Spleen (tissue), 11 donors: ENCODE results near the gene C3orf18. TPM values are rescaled to one million over a fixed set of nuclear protein-coding genes. Genes with fewer than 3 reads are reported as not detected.
A peak's percentile ranks its signal among the peaks of the same experiment; 100 is the strongest.

ENCODE experiments used
- DNase-seq: peaks from one replicate; pipeline ENCODE4 v3.0.0-alpha.2; 2020
- H3K27ac ChIP-seq, 8 donors: fragments of 200-600 bp; sonication (generic) in 7 of 8; 1 replicate in 4 of 8; 2 replicates in 4 of 8; pipeline versions ENCODE4 v1.5.0 to v1.8.0; 2016 to 2021; ENCODE audit warnings: inconsistent platforms in 4 of 8, mild to moderate bottlenecking in 4 of 8, moderate library complexity in 1 of 8
- H3K27me3 ChIP-seq, 7 donors: fragments of 200-600 bp; sonication (generic) in 6 of 7; replicated peaks in 1 of 7; 1 replicate in 4 of 7; 2 replicates in 3 of 7; pipeline versions ENCODE4 v1.5.0 to v1.8.0; 2016 to 2021; ENCODE audit warnings: inconsistent platforms in 3 of 7, mild to moderate bottlenecking in 1 of 7
- H3K36me3 ChIP-seq, 6 donors: fragments of 200-600 bp; sonication (generic) in 5 of 6; 1 replicate in 4 of 6; 2 replicates in 2 of 6; pipeline versions ENCODE4 v1.5.0 to v1.8.0; 2016 to 2021; ENCODE audit warnings: inconsistent platforms in 2 of 6
- H3K4me1 ChIP-seq, 6 donors: fragments of 200-600 bp; sonication (generic) in 5 of 6; 1 replicate in 3 of 6; 2 replicates in 3 of 6; pipeline versions ENCODE4 v1.5.0 to v1.8.0; 2016 to 2021; ENCODE audit warnings: inconsistent platforms in 3 of 6
- H3K4me3 ChIP-seq, 8 donors: fragments of 200-600 bp; sonication (generic) in 7 of 8; 1 replicate in 4 of 8; 2 replicates in 4 of 8; pipeline versions ENCODE4 v1.5.0 to v1.8.0; 2016 to 2021; ENCODE audit warnings: inconsistent platforms in 4 of 8, mild to moderate bottlenecking in 4 of 8, moderate library complexity in 2 of 8
- H3K9me3 ChIP-seq, 8 donors: fragments of 200-600 bp; sonication (generic) in 7 of 8; 1 replicate in 4 of 8; 2 replicates in 4 of 8; pipeline versions ENCODE4 v1.5.0 to v1.8.0; 2016 to 2021; ENCODE audit warnings: inconsistent platforms in 4 of 8
- CTCF ChIP-seq, 11 experiments: fragments of 200-600 bp in 7 of 11; fragments of 450-650 bp in 4 of 11; sonication (generic) in 4 of 11; IDR thresholded peaks in 8 of 11; conservative IDR thresholded peaks in 3 of 11; 1 replicate in 7 of 11; 2 replicates in 4 of 11; pipeline versions ENCODE4 v1.4.0 to v1.8.0; 2016 to 2021; ENCODE audit warnings: antibody characterized with exemption in 11 of 11, inconsistent platforms in 4 of 11, mild to moderate bottlenecking in 1 of 11
- POLR2A ChIP-seq, 3 donors: fragments of 450-650 bp; IDR thresholded peaks; one replicate each; pipeline ENCODE4 v1.5.1; 2017; ENCODE audit warnings: antibody characterized with exemption in 3 of 3, mild to moderate bottlenecking in 1 of 3
- POLR2AphosphoS5 ChIP-seq, 3 donors: sonication (generic); formaldehyde crosslinking; IDR thresholded peaks; one replicate each; pipeline ENCODE4 v1.5.1; 2017; ENCODE audit warnings: antibody characterized with exemption in 3 of 3
- WGBS, 5 donors: extraction: QIAGEN DNeasy Blood & Tissue Kit in 3 of 5; methylation state at CpG; one replicate each; pipeline versions ENCODE4 v1.1.5 to v1.1.7; 2013 to 2018; 5-methylcytosine and 5-hydroxymethylcytosine counted together
- intact Hi-C: fragments of 100-400 bp; cut with DNase I; formaldehyde crosslinking; loops from one replicate; pipeline ENCODE4 v1.15.0; 2023; ENCODE audit warnings: low total_unique reads
- polyA plus RNA-seq, 3 donors: library from polyadenylated mRNA; stranded (reverse); fragments of 200-250 nt; gene quantifications; one replicate each; pipeline ENCODE4 v1.2.1, GENCODE V29; 2013
- total RNA-seq, 7 donors: library from RNA; depleted of rRNA in 3 of 7; stranded (reverse); fragments of >200 nt in 3 of 7; fragmentation: NEBNext Ultra II Directional in 4 of 7; extraction: Animal tissue kit (Norgen Biotek cat#: 25700) in 4 of 7; gene quantifications; one replicate each; pipeline versions ENCODE4 v1.1.0 to v1.2.1, GENCODE V29; 2016 to 2021
- donor health status: healthy with polysubstance abuse.
- donor health status: DM: no; HTN: no; CAD: no; lungs with moderate emphysema.
- donor health status: DM: no; HTN: no; CAD: no.
- donor health status: Bipolar disorder and iron deficiency.
- donor health status: healthy.
- donor health status: DM: no; HTN: no; CAD: no.
- donor health status: DM: yes; HTN: yes; CAD: no.

Gene C3orf18
- total and polyA plus RNA-seq, 10 donors: 2.3 to 12.2 (median 5.1) TPM

DNA sequence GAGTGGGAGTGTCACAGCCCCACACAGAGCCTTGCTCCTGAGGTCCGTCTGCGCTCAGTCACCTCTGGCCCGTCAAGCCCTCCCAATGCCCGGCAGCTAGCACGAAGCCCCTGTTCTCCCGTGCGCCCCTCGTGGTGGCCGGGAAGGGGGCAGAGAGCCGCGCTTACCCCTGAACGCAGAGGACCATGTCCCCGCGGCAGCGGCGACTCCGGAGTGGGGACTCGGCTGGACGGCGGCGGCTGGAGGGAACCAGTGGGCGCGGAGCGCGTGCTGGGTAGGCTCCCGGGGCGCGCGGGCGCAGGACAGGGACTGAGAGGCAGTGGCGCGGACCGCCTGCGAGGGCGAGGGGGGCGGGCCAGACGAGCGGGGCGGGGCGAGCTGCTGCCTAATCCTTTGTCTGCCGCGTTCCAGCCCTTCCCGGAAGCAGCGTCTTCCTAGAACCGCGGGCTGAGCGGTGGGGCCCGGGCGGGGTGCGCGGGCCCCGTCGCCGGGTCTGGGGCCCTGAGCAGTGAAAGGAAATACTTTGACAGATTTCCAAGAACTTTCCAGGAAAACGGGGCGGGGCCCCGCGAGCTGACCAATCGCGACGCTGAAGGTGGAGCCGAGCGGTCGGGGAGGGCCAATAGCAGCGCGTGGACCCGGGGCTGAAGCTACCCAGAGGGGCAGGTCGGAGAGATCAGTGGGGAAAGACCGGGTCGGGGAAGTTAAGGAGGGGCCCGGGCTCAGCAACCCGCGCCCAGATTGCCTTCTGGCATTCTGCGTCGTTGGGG is 44.1 kb upstream of the C3orf18 start, which contains the start of gene CISH:
Gene CISH, minus strand, starts transcription at position 311 of the 770 bp plus-strand sequence. Its CDS starts 124 bp downstream, at position 187.
- H3K27me3 ChIP-seq: no peaks in the 10 kb centered on the region
- H3K4me1 ChIP-seq: peaks cover 31 to 88% (median 79%) of the 10 kb centered on the region in 6 donors
- peaks cover 0 to 22% (median 17%) of the 10 kb centered on the region in 6 donors for H3K36me3 ChIP-seq
- H3K9me3 ChIP-seq: no peaks in the 10 kb centered on the region
- peak within 1 kb of the TSS; percentile 63 to 85 (median 71) for H3K4me3 ChIP-seq
- WGBS, 5 donors: 0 to 3% (median 1%) methylated on average over 50 to 75 of the region's 75 CpGs
- peak within 1 kb of the TSS; percentile 82 to 93 (median 90) for H3K27ac ChIP-seq
- TF ChIP-seq POLR2AphosphoS5 (IDR thresholded peaks at IDR 0.05): peak; percentile 91 to 95 (median 95)
- TF ChIP-seq POLR2A (IDR thresholded peaks at IDR 0.05): peak in 2 of 3 donors; percentile 59 to 68
- TF ChIP-seq CTCF (IDR thresholded peaks at IDR 0.05 in 8 of 11, conservative IDR thresholded peaks at IDR 0.05 in 3 of 11): peak in 8 of 11 experiments; percentile 27 to 62 (median 41)
- DNase-seq: peak; percentile 99
- intact Hi-C loops: loop anchor here (1.0 kb wide), 1 partner anchor 39 kb away; no protein-coding TSS in a partner anchor

GRCh38 chr3:50610992-50611463 is 43.5 kb upstream of the C3orf18 start:
- peaks cover 28 to 88% (median 80%) of the 10 kb centered on the region in 6 donors for H3K4me1 ChIP-seq

GRCh38 chr3:50610181-50610971 is 42.8 kb upstream of the C3orf18 start:
- peaks cover 0 to 33% (median 27%) of the 10 kb centered on the region in 6 donors for H3K36me3 ChIP-seq
- intact Hi-C loops: no loop called here
- peak overlapping the region in 6 of 8 donors; percentile 87 to 93 (median 91) for H3K27ac ChIP-seq
- peaks cover 31 to 88% (median 81%) of the 10 kb centered on the region in 6 donors for H3K4me1 ChIP-seq
- no peak for DNase-seq
- TF ChIP-seq CTCF (IDR thresholded peaks at IDR 0.05 in 8 of 11, conservative IDR thresholded peaks at IDR 0.05 in 3 of 11) (no peak), POLR2AphosphoS5 (IDR thresholded peaks at IDR 0.05) (no peak), POLR2A (IDR thresholded peaks at IDR 0.05) (no peak)
- no peaks in the 10 kb centered on the region for H3K27me3 ChIP-seq
- H3K4me3 ChIP-seq: peak overlapping the region; percentile 63 to 85 (median 71)
- WGBS, 5 donors: 61 to 81% (median 65%) methylated on average over 6 of the region's 6 CpGs
- no peaks in the 10 kb centered on the region for H3K9me3 ChIP-seq

More at GRCh38 chr3:50610992-50611463, 43.5 kb upstream of the C3orf18 start:
- Histone ChIP-seq H3K27me3 (no peaks in the 10 kb centered on the region), H3K4me3 (peak overlapping the region; percentile 63 to 85 (median 71)), H3K27ac (peak overlapping the region; percentile 82 to 93 (median 90)), H3K9me3 (no peaks in the 10 kb centered on the region), H3K36me3 (peaks cover 0 to 28% (median 23%) of the 10 kb centered on the region in 6 donors)
- whole genome bisulfite sequencing, 5 donors: 5 to 11% (median 8%) methylated on average over 7 to 10 of the region's 10 CpGs
- DNase-seq: peak; percentile 84
- intact Hi-C loops: no loop called here
- TF ChIP-seq CTCF (IDR thresholded peaks at IDR 0.05 in 8 of 11, conservative IDR thresholded peaks at IDR 0.05 in 3 of 11): no peak
- no peak for TF ChIP-seq POLR2AphosphoS5 (IDR thresholded peaks at IDR 0.05)
- TF ChIP-seq POLR2A (IDR thresholded peaks at IDR 0.05): no peak
